DMS114 treated with DMSO at 0.1 percent for 48 hours (cell line): ENCODE measurements around the gene CPA5.
"Not testable (repeated sequence)": the region's sequence is repeated elsewhere in the genome, so short reads cannot be mapped to it uniquely, and the experiment has no call there.

ENCODE experiments used
- DNase-seq: peaks from one replicate; lab custom pipeline; 2025; ENCODE audit not compliant: unreplicated experiment; lab: John Stamatoyannopoulos, UW

The CPA5 gene, protein sequence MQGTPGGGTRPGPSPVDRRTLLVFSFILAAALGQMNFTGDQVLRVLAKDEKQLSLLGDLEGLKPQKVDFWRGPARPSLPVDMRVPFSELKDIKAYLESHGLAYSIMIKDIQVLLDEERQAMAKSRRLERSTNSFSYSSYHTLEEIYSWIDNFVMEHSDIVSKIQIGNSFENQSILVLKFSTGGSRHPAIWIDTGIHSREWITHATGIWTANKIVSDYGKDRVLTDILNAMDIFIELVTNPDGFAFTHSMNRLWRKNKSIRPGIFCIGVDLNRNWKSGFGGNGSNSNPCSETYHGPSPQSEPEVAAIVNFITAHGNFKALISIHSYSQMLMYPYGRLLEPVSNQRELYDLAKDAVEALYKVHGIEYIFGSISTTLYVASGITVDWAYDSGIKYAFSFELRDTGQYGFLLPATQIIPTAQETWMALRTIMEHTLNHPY

DNA sequence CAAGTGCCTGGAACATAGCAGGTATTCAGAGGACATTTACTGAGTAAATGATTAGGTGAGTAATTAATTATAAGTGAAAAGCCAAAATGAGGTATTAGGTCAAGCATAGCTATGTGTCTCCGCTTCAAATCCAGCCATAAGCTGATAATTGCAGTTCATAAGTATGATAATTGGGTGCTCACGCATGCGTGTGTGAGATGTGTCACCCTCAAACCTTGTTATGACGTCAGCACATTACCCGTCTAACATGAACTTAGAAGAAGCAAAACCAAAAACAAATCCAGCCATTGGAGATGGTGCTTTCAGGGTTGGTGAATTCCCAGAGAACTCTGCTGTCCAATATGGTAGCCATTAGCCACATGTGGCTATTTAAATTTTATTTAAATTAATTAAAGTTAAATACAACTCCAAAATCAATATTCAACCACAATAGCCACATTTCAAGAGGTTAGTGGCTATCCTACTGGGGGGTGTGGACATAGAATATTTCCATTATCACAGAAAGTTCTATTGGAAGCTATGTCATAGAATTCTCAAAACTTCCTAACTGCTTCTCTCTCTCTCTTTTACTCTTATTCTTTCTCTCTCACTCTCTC lies at the start of gene CPA5:
CPA5 (plus strand) TSS at position 546 of the 596 bp plus-strand sequence. CDS start 1,670 bp downstream, outside the sequence.
- no peak for DNase-seq

DNA sequence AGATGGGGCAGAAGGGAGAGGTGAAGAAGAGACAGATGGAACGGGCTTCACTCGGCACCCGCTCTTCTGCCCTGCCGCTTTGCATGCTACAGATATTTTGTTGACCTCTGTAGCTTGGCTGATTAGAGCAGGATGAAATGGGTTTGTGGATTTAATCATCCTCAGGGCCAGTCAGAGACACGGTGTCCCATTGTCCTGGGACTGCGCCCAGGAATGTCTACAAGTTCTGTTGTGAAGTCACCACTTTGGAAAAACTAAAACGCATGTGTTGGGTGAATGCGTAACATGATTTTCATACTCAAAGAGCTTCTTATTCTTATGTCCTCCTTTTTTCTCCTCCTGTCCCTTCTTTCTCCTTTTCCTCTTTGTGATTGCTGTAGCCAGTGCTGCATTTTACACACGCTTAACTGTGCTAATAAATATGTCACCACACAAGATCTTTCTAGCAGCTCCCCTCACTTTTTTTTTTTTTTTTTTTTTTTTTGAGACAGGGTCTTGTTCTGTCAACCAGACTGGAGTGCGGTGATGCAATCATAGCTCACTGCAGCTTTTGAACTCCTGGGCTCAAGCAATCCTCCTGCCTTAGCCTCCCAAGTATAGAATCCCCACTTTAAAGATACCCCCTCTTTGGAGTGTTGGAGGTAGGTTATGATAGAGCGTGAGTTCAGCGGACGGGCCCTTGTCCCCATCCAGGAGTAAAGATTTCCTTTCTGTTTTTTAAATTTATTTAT lies 48.2 kb upstream of the CPA5 start:
- DNase-seq: no peak

DNA sequence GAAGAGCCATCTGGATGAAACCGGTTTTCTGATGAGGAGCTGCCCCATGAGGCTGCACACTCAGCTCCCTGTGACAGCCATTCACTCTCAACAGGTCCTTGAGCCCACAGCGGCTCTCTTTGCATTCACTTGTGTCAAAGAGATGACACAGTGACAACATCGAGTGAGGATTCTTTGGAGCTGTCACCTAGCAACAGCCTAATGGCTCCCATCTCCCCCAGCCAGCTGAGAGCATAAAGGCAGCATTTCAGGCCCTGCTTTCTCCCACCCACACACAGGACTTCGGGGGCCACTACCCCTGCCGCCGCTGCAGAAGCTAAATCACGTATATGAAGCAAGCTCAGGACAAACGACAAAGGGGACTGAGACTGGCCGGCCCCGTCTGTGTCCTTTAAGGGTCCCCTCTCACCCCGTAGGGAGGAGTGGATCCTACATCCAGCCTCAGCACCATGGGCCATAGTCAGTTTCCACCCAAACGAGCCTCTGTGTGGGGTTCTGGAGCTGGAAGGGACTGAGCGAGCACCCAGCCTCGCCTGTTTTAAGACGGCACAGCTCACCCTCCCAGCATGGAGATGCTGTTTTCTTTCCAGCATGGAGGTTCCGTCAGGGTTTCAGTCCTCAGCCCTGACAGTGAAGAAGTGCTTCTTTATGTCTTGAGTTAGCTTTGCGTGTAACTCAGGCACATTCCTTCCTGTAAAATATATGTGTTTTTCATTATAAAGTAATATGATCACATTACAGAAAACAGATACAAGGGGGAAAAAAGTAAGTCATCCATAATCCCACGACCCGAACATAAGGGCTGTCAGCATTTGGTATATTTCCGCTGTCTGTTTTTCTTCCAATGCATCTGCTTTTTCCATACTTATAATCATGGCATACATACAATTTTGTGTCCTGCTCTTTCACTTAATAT lies 46.7 kb upstream of the CPA5 start:
- DNase-seq: no peak

DNA sequence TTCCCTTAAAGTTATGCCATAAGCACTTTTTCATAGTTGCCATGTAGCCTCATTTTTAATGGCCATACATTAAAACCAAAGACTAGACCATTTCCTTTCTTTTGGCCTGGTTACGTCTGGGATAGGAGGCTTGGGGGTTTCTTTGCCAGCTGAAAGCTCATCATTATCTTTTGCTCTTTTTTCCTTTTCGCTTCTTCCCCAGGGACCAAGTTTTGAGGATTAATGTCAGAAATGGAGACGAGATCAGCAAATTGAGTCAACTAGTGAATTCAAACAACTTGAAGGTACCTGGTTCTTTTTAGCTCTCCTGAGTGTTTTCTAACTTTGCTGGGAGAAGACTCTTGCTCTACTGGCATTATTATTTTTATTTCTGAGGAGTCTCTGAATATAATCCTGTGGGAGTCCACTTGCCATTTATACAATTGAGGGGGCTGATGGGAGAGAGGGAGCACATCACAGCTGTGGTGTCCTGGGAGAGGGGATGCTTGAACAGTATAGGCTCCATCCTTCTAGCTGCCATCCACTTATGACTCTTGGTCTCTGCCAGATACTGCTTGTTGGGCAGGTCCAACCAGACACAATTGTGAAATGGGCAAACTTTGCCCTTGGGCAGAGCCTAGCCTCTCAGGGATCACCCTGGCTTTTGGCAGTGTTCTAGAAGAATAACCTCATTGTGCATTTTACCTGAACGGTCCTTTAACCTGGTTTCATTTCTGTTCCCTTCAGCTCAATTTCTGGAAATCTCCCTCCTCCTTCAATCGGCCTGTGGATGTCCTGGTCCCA lies 45.9 kb upstream of the CPA5 start:
- no peak for DNase-seq

DNA sequence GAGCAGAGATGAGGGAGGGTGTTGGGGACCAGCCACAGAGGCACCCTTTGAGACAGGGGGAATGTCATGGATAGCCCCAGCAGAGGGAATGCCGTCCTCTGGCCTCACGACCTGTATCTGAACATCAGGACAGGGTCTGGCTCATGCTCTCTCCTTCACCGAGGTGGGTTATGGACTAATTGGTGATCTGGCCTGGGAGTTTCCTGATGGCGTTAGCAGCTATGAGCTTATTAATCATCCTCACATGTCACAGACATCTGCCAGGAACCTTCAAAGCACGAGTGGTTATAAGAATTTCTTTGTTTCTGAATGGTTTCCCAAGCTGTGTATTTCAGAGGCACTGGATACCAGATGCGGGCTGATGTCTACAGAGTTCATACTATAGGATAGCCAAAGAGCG lies 44.8 kb upstream of the CPA5 start:
- no peak for DNase-seq

DNA sequence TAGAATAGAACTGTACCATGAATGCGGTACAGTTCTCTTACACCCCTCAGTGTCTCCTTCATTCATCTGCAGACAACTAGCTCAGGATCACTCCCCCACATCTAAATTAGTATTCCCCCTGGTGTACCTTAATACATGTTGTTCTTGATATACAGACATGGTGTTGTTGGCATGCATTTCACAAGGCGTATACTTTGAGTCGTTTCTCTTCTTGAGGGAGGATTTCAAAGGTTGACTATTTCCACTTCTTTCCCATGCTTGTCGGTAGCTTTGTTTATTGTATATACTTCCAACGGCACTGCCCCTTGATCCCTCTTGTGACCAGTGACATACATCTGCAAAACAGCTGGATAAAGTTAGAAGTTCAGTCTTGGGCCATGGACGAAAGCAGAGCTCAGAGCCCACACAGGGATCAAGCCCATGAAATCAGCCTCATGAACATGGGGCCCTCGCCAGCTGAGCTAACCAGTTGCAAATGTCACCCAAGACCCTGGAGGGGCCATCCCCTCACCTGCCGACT lies 43.1 kb upstream of the CPA5 start:
- no peak for DNase-seq

DNA sequence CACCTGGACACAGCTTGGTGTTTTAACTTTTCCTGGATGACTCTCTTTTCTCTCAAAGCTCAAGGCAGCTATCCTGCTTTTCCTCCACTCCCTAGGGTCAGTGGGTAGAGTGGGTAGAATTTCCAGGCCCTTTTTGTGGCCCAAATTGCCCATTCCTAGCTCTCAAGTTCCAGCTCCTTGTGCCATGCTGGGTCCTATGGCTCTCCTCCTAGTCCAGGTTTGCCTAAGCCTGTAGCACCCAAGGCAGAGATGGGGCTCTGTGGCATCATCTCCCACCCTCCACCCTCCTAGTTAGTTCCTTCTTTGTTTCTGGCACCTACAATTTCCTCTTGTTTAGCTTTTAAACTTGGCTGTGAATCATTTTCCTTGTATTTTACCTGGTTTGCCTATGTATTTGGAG lies 42.0 kb upstream of the CPA5 start:
- DNase-seq: no peak

DNA sequence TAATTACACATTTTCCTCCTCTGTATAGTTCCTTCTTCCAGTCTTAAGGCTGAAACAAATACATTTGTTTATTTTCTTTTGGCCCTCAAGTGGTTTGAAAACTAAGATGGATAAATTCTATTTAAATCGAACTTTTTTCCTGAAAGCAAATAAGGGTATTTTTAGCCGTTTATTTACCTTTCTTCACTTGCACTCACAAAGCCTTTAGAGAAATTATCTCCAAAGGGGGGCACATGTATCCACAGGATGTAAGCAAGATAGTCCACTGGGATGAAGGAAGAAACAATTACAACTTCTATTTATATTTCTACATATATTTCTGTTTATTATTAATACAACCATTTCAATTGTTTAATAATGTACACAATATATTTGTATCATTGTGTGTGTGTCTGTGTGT lies 41.5 kb upstream of the CPA5 start:
- DNase-seq: no peak

DNA sequence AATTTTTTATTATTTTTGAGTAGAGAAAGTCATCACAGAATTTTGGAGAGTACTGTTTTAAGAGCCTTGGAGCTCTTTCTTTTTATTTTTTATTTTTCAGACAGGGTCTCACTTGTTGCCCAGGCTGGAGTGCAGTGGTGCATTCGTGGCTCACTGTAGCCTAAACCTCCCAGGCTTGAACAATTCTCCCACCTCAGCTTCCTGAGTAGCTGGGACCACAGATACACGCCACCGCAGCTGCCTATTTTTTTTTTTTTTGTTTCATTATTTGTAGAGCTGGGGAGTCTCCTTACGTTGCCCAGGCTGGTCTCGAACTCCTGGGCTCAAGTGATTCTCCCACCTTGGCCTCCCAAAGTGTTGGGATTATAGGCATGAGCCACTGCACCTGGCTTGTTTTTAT lies 41.1 kb upstream of the CPA5 start:
- DNase-seq: no peak

DNA sequence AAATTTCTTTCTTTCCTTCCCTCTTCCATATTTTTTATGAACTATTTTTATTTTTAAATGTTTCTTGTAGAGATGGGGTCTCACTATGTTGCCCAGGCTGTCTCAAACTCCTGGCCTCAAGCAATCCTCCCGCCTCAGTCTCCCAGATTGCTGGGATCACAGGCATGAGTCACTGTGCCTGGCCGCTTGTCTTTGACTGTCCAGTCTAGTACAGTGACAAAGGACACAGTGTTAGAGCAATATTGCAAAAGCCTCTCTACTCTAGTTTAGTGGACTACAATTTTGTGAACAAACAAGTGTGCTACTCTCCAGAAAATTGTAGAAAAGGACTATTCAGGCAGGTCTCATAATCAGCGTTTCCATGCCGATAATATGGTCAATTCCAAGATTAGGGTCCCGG lies 40.6 kb upstream of the CPA5 start:
- DNase-seq: no peak

DNA sequence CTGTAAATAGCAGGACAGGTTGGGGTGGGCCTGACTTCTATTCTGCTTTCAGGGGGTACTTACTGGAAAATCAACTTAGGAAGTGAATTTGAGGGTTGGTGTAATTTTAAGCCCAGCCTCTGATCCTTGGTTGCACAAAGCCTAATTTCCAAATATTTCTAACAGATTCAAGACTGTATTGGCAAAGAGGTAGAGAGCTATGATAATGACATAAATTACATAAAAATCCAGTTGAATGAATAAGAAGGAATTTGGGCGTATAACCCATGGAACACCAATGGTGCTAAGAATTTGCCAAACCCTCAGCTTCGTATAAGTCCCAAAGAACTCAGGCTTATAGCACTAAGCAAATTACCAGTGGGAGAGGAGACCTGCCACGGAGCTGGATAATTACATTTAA lies 39.7 kb upstream of the CPA5 start:
- DNase-seq: no peak

DNA sequence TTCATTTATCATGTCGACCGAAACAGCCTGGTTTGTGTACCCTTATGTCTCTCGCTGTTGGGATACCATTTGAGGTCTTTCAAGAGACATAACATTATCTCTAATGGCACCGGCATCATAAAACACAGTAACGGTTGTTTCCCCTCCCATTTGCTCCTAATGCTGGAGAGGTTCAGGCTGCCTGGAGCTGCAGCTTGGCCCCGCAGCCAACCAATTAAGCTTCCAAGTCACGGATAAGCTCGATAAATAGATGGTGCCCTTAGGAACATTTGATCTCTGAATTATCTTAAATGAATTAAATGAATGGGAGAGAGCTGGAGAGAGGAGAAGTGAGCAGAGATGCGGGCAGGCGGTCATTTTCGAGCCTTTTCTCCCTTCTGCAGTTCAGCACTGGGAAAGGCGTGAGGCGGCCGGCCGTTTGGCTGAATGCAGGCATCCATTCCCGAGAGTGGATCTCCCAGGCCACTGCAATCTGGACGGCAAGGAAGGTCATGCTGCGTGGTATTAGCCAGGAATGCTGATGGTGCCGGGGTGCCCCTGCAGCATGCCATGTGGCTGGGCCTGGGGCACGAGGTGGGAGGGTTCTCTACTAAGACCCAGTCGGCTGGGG lies 39.1 kb upstream of the CPA5 start:
- DNase-seq: no peak

DNA sequence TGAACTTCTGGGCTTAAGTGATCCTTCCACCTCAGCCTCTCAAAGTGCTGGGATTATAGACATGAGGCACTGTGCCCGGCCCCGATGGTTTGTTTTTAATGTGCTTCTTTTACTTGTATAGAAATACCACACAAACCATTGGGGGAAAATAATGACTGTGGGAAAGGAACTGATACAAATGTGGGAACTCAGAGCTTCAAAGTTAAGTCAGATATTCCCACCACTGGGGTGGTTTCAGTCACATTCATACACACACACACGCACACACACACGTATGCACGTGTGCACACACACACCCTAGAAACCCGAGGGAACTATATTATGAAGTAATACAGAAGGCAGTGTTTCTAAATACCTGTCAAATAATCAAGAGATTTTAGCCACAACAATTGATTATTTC lies 34.6 kb upstream of the CPA5 start:
- no peak for DNase-seq

DNA sequence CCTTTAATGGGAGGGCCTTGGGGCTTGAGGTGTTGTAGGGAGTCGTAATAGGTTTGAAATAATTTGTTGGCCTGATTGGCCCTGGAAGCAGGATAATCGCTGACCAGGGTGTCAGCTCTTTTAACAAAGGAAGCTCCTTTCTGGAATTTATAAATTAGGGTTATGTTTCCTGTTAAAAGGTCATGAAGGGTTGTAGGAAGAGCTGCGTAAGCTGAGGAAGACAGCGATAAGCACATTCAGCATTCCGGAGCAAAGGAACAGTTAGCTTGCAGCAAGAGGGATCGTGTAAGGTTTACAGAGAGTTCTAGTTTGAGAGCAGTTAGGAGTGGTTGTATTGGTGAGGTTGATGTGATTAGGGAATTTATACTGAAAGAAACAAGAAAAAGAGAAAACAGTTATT lies 30.3 kb upstream of the CPA5 start:
- DNase-seq: no peak

DNA sequence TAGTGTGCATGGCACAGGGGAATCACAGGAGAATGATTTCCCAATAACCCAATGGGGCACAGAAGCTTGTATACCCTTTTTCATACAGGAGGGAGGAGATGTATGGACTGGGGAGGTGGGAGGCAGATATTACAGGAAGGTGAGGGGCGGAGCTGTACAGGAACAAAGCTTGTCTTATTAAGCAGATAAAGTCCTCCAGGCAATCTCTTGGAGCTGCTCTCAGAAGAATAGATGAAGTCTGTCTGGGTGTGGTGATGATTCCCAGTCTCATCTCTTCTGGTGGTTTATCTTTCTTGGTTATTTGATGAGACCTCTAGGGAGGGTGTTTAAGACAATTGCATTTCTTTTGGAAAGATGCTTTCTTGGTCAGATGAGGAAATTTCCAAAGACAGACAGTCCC lies 25.1 kb upstream of the CPA5 start:
- no peak for DNase-seq

DNA sequence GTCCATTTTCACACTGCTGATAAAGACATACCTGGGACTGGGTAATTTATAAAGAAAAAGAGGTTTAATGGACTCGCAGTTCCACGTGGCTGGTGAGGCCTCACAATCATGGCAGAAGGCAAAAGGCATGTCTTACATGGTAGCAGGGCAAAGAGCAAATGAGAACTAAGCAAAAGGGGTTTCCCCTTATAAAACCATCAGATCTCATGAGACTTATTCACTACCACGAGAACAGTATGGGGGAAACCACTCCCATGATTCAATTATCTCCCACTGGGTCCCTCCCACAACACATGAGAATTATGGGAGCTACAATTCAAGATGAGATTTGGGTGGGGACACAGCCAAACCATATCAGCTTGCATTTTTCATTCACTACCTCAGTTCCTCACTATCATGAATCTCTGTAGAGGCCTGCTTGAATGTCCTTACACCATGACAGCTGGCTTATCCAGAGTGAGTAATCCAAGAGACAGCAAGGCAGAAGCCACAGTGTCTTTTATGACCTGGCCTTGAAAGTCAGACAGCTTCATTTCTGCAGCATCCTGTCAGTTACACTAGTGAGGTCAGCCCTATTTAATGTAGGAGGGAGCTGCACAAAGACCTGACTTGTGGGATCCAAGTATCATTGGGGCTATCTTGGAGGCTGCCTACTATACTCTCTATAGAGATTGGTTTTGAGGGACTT lies 22.9 kb upstream of the CPA5 start:
- DNase-seq: not testable (repeated sequence)

DNA sequence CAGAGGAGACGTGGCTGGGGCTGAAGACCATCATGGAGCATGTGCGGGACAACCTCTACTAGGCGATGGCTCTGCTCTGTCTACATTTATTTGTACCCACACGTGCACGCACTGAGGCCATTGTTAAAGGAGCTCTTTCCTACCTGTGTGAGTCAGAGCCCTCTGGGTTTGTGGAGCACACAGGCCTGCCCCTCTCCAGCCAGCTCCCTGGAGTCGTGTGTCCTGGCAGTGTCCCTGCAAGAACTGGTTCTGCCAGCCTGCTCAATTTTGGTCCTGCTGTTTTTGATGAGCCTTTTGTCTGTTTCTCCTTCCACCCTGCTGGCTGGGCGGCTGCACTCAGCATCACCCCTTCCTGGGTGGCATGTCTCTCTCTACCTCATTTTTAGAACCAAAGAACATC lies 22.0 kb upstream of the CPA5 start:
- no peak for DNase-seq

DNA sequence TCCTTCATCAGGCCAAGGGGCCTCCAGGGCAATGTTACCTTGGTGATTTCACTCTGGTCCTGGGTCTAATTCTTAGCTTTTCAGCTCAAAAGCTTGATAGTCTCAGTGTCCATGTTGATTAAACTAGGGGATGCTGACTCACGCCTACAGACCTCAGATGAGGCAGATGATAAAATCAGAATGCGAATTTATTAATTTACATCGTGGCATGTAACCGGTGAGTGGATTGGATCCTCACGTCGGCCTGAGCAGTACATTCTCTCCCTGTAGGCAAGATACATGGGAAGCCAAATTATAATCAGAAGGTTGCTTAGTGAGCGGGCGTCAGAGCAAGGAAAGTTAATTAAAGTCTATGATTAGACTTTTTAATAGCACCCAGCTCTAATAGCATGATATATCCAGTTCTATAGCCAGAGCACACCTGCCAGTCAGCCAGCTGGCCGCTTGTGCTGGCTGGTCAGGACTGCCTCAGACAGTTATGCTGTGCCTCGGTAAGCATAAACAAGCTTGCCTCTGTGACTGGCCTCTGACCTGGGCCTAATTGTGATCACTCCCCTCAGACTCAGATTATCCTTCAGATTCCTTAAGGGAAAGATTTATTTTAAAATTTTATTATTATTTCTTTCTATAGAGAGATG lies 20.2 kb upstream of the CPA5 start:
- DNase-seq: no peak

DNA sequence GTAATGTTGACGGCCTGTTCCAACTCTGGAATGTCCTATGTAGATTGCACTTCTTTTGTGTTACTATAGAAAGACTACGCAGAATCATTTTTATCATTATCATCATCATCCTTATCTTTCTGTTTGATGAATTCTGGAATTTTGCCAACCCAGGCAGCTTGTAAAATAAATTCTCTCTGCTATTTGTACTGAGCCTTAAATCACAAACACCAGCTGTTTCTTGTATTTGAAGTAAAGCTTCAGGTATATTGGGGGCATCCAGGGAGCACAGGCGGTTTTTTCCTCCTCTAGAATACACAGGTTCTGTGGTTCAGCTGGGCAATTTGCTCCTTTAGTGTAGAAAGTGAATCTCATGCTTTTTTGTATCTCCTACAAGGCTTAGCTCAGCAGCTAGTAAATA lies 14.9 kb upstream of the CPA5 start:
- DNase-seq: no peak
